Renal pelvis (tissue), 4 donors: Measurements from ENCODE around the gene TCF4. TPM values are rescaled to one million over a fixed set of nuclear protein-coding genes. Genes with fewer than 3 reads are reported as not detected.

Experiments used
- DNase-seq: peaks from one replicate; pipeline ENCODE4 v3.0.0-alpha.2; 2013
- polyA plus RNA-seq, 3 donors: library from polyadenylated mRNA; unstranded; fragments of 120-200 nt; gene quantifications; one replicate each; pipeline ENCODE4 v1.2.1, GENCODE V29; 2013; ENCODE audit not compliant: insufficient read length in 3 of 3

Gene TCF4
- polyA plus RNA-seq, 3 donors = 65.7 to 69.9 (median 67.2) TPM

GRCh38 chr18:55195863-55196262 lies 392.1 kb downstream of the TCF4 start:
- no peak for DNase-seq

- peak; percentile 48 for DNase-seq
These were observed 398.0 kb downstream of the TCF4 start for GRCh38 chr18:55189972-55190371.

GRCh38 chr18:55186588-55186987 lies 401.4 kb downstream of the TCF4 start:
- DNase-seq = no peak

GRCh38 chr18:55185391-55185790 lies 402.6 kb downstream of the TCF4 start:
- DNase-seq = no peak

- DNase-seq = no peak
These were observed 408.2 kb downstream of the TCF4 start for GRCh38 chr18:55179835-55180234.

GRCh38 chr18:55179425-55179824 lies 408.6 kb downstream of the TCF4 start:
- no peak for DNase-seq

- DNase-seq = no peak
These were observed 414.7 kb downstream of the TCF4 start for GRCh38 chr18:55173291-55173690.
